ENCODE data around the gene ETV6. TPM values are rescaled to one million over a fixed set of nuclear protein-coding genes. Genes with fewer than 3 reads are reported as not detected.
A peak's percentile ranks its signal among the peaks of the same experiment; 100 is the strongest.

ETV6 gene
- total and polyA plus RNA-seq, 2 experiments from 2014 or later = 9.1 to 11.9 TPM

- Histone ChIP-seq H3K4me3 (no peak overlapping the region), H3K36me3 (no peaks in the 10 kb centered on the region), H3K9me3 (ENCODE audit: low read depth) (no peaks in the 10 kb centered on the region), H3K27ac (no peak overlapping the region), H3K4me1 (ENCODE audit: low read depth) (peaks cover 44% of the 10 kb centered on the region), H3K27me3 (no peaks in the 10 kb centered on the region)
- DNase-seq (ENCODE audit: low read depth in 1 of 2, low spot score in 1 of 2) = peak in 1 of 2 donors; percentile 31
- no peak for TF ChIP-seq CTCF (IDR thresholded peaks at IDR 0.05; ENCODE audit: low read depth, low read length)
These were observed 148.7 kb downstream of the ETV6 start for GRCh38 chr12:11798006-11798708.

- peaks cover 37% of the 10 kb centered on the region for H3K4me1 ChIP-seq (ENCODE audit: low read depth)
- DNase-seq (ENCODE audit: low read depth in 1 of 2, low spot score in 1 of 2) = peak in 1 of 2 donors; percentile 96
- no peak overlapping the region for H3K27ac ChIP-seq
- no peak overlapping the region for H3K4me3 ChIP-seq
- no peaks in the 10 kb centered on the region for H3K36me3 ChIP-seq
- no peaks in the 10 kb centered on the region for H3K27me3 ChIP-seq
- H3K9me3 ChIP-seq (ENCODE audit: low read depth) = no peaks in the 10 kb centered on the region
- TF ChIP-seq CTCF (IDR thresholded peaks at IDR 0.05; ENCODE audit: low read depth, low read length) = no peak
These were observed 149.5 kb downstream of the ETV6 start for GRCh38 chr12:11798856-11799501.

GRCh38 chr12:11799502-11799873 lies 150.0 kb downstream of the ETV6 start:
- no peak for TF ChIP-seq CTCF (IDR thresholded peaks at IDR 0.05; ENCODE audit: low read depth, low read length)
- Histone ChIP-seq H3K4me3 (no peak overlapping the region), H3K27me3 (no peaks in the 10 kb centered on the region), H3K9me3 (ENCODE audit: low read depth) (no peaks in the 10 kb centered on the region), H3K36me3 (no peaks in the 10 kb centered on the region), H3K27ac (no peak overlapping the region), H3K4me1 (ENCODE audit: low read depth) (peaks cover 33% of the 10 kb centered on the region)
- no peak for DNase-seq (ENCODE audit: low read depth in 1 of 2, low spot score in 1 of 2)

- no peak for TF ChIP-seq CTCF (IDR thresholded peaks at IDR 0.05; ENCODE audit: low read depth, low read length)
These were observed 152.2 kb downstream of the ETV6 start for GRCh38 chr12:11801643-11802042.

GRCh38 chr12:11804130-11804529 lies 154.7 kb downstream of the ETV6 start:
- no peak for DNase-seq (ENCODE audit: low read depth in 1 of 2, low spot score in 1 of 2)
- Histone ChIP-seq H3K36me3 (no peaks in the 10 kb centered on the region), H3K27ac (no peak overlapping the region), H3K4me1 (ENCODE audit: low read depth) (no peaks in the 10 kb centered on the region), H3K9me3 (ENCODE audit: low read depth) (no peaks in the 10 kb centered on the region), H3K27me3 (no peaks in the 10 kb centered on the region), H3K4me3 (no peak overlapping the region)
- TF ChIP-seq CTCF (IDR thresholded peaks at IDR 0.05; ENCODE audit: low read depth, low read length) = no peak

More at GRCh38 chr12:11801643-11802042, 152.2 kb downstream of the ETV6 start:
- Histone ChIP-seq H3K4me3 (no peak overlapping the region), H3K9me3 (ENCODE audit: low read depth) (no peaks in the 10 kb centered on the region), H3K27me3 (no peaks in the 10 kb centered on the region), H3K36me3 (no peaks in the 10 kb centered on the region), H3K4me1 (ENCODE audit: low read depth) (peaks cover 11% of the 10 kb centered on the region), H3K27ac (no peak overlapping the region)
- DNase-seq (ENCODE audit: low read depth in 1 of 2, low spot score in 1 of 2) = no peak

All from cardiac muscle cell (in vitro differentiated cells and primary cell).